NCI-H146 treated with DMSO at 0.1 percent for 48 hours (cell line): ENCODE results near the gene OVOL1.

ENCODE experiments used
- DNase-seq: peaks from one replicate; lab custom pipeline; 2025; ENCODE audit not compliant: unreplicated experiment; lab: John Stamatoyannopoulos, UW

Gene OVOL1

GRCh38 chr11:65777821-65778361, 9.0 kb upstream of the OVOL1 start:
- DNase-seq: no peak

GRCh38 chr11:65778431-65778900, 8.4 kb upstream of the OVOL1 start:
- DNase-seq: no peak

- DNase-seq: no peak
Observed at GRCh38 chr11:65778901-65779668, 7.8 kb upstream of the OVOL1 start.

GRCh38 chr11:65779669-65779918, 7.3 kb upstream of the OVOL1 start:
- no peak for DNase-seq

GRCh38 chr11:65779919-65780769, 6.7 kb upstream of the OVOL1 start:
- DNase-seq: peak; percentile 3

GRCh38 chr11:65780770-65781151, 6.1 kb upstream of the OVOL1 start, which contains the start of gene AP5B1:
TSS of gene AP5B1 (minus strand) at chr11:65780976. CDS start at chr11:65780591, 385 bp downstream.
- DNase-seq: no peak

- no peak for DNase-seq
Observed at GRCh38 chr11:65781152-65781961, 5.5 kb upstream of the OVOL1 start.

GRCh38 chr11:65781962-65782815, 4.7 kb upstream of the OVOL1 start:
- DNase-seq: no peak

GRCh38 chr11:65782816-65783228, 4.0 kb upstream of the OVOL1 start:
- no peak for DNase-seq

GRCh38 chr11:65785319-65786007, 1.4 kb upstream of the OVOL1 start:
- DNase-seq: no peak

GRCh38 chr11:65786008-65786785, 666 bp upstream of the OVOL1 start:
- no peak for DNase-seq

GRCh38 chr11:65787649-65788622, 1.1 kb downstream of the OVOL1 start:
- DNase-seq: no peak

GRCh38 chr11:65788821-65789220, 2.0 kb downstream of the OVOL1 start:
- DNase-seq: no peak

GRCh38 chr11:65789230-65790103, 2.6 kb downstream of the OVOL1 start:
- DNase-seq: no peak

- no peak for DNase-seq
Observed at GRCh38 chr11:65790104-65790901, 3.4 kb downstream of the OVOL1 start.
